Measurements from ENCODE around the gene ATP1A2.

GRCh38 chr1:160114085-160114484 lies 1.5 kb upstream of the ATP1A2 start:
- no peak for TF ChIP-seq CTCF (IDR thresholded peaks at IDR 0.05)
- no peak for TF ChIP-seq POLR2A (IDR thresholded peaks at IDR 0.05)
- TF ChIP-seq POLR2AphosphoS5 (IDR thresholded peaks at IDR 0.05; ENCODE audit: insufficient read depth in 1 of 2, low read depth in 1 of 2): no peak

Measured in vagina (tissue), 2 donors.